Dermis microvascular lymphatic vessel endothelial cell (primary cell): ENCODE data around the gene FAF2. TPM values are rescaled to one million over a fixed set of nuclear protein-coding genes. Genes with fewer than 3 reads are reported as not detected.
"Not testable (repeated sequence)": the region's sequence is repeated elsewhere in the genome, so short reads cannot be mapped to it uniquely, and the experiment has no call there.

ENCODE experiments used
- DNase-seq, 2 donors: peaks; one replicate each; pipeline versions ENCODE4 v3.0.0 to v3.0.0-alpha.2; 2010; ENCODE audit warnings: low read depth in 2 of 2
- total RNA-seq: library from RNA; depleted of rRNA; stranded (reverse); fragments of >200 nt; gene quantifications from 2 replicates; pipeline ENCODE4 v1.2.1, GENCODE V29; 2014

Gene FAF2
- total RNA-seq, 1 donor from 2014 or later = 56.5 TPM

- DNase-seq = no peak
Observed at GRCh38 chr5:176454724-176455394, 6.7 kb downstream of the FAF2 start.

GRCh38 chr5:176458904-176459561 lies 10.8 kb downstream of the FAF2 start:
- no peak for DNase-seq

GRCh38 chr5:176461349-176461748 lies 13.2 kb downstream of the FAF2 start:
- DNase-seq = no peak

GRCh38 chr5:176463113-176463764 lies 15.1 kb downstream of the FAF2 start:
- DNase-seq = no peak

GRCh38 chr5:176466245-176466871 lies 18.2 kb downstream of the FAF2 start:
- DNase-seq = peak in 1 of 2 donors; percentile 20

- no peak for DNase-seq
Observed at GRCh38 chr5:176469296-176469695, 21.1 kb downstream of the FAF2 start.

GRCh38 chr5:176470539-176470938 lies 22.4 kb downstream of the FAF2 start:
- DNase-seq = no peak

- DNase-seq = no peak
Observed at GRCh38 chr5:176471098-176471497, 22.9 kb downstream of the FAF2 start.

GRCh38 chr5:176473335-176474006 lies 25.3 kb downstream of the FAF2 start:
- DNase-seq = no peak

GRCh38 chr5:176474476-176474875 lies 26.3 kb downstream of the FAF2 start:
- no peak for DNase-seq

- peak in 1 of 2 donors; percentile 32 for DNase-seq
Observed at GRCh38 chr5:176481711-176482110, 33.5 kb downstream of the FAF2 start.

- DNase-seq = no peak
Observed at GRCh38 chr5:176485176-176485575, 37.0 kb downstream of the FAF2 start.

GRCh38 chr5:176486189-176486757 lies 38.1 kb downstream of the FAF2 start:
- DNase-seq = no peak

GRCh38 chr5:176487160-176487559 lies 39.0 kb downstream of the FAF2 start:
- not testable (repeated sequence) for DNase-seq

GRCh38 chr5:176489077-176489476 lies 40.9 kb downstream of the FAF2 start:
- DNase-seq = no peak

GRCh38 chr5:176490301-176490700 lies 42.1 kb downstream of the FAF2 start:
- DNase-seq = no peak

- DNase-seq = no peak
Observed at GRCh38 chr5:176491101-176491502, 42.9 kb downstream of the FAF2 start.

GRCh38 chr5:176491901-176492300 lies 43.7 kb downstream of the FAF2 start:
- DNase-seq = peak; percentile 16 to 50

- peak; percentile 32 to 53 for DNase-seq
Observed at GRCh38 chr5:176492431-176492830, 44.2 kb downstream of the FAF2 start.

- DNase-seq = no peak
Observed at GRCh38 chr5:176497852-176498251, 49.7 kb downstream of the FAF2 start.

- no peak for DNase-seq
Observed at GRCh38 chr5:176499273-176499672, 51.1 kb downstream of the FAF2 start.
